Caco-2 (cell line): Measurements from ENCODE around the gene SLC19A1. TPM values are rescaled to one million over a fixed set of nuclear protein-coding genes. Genes with fewer than 3 reads are reported as not detected.

Source experiments
- BruUV-seq: library from RNA; stranded (reverse); fragments of 400-500 nt; replicated peaks from 2 replicates; lab custom pipeline; 2021; lab: Mats Ljungman, UMichigan
- CTCF ChIA-PET: fragments of 300-600 bp; sonication (Branson Sonifier 250); formaldehyde crosslinking; loops from one replicate; lab custom pipeline; 2022; ENCODE audit warnings: antibody characterized with exemption; lab: Charles Lee
- POLR2A ChIA-PET: fragments of 300-600 bp; sonication (Branson Sonifier 250); formaldehyde crosslinking; loops from one replicate; lab custom pipeline; 2022; ENCODE audit warnings: antibody characterized with exemption; lab: Charles Lee
- DNase-seq, 2 experiments: peaks; one replicate each; pipeline versions ENCODE4 v3.0.0 to v3.0.0-alpha.2; 2020 to 2022
- H3K27me3 ChIP-seq: replicated peaks from 2 replicates; pipeline ENCODE4 v1.6.0; 2011; ENCODE audit warnings: low read length; ENCODE audit not compliant: control insufficient read depth, insufficient read depth
- H3K36me3 ChIP-seq: 2 replicates; pipeline ENCODE4 v1.5.1; 2011; ENCODE audit warnings: low read length; ENCODE audit not compliant: control insufficient read depth, insufficient read depth
- H3K4me1 ChIP-seq: fragments of 250-450 bp; sonication (Bioruptor Pico); 2 replicates; pipeline ENCODE4 v1.5.1; 2020; ENCODE audit warnings: mild to moderate bottlenecking
- H3K4me3 ChIP-seq: 2 replicates; pipeline ENCODE4 v1.5.1; 2011; ENCODE audit warnings: low read depth, mild to moderate bottlenecking, control low read depth, low read length
- H3K9me3 ChIP-seq: fragments of 250-450 bp; sonication (Bioruptor Pico); 2 replicates; pipeline ENCODE4 v1.5.1; 2020; ENCODE audit warnings: mild to moderate bottlenecking, moderate library complexity
- H3K27ac Mint-ChIP-seq: one replicate; pipeline ENCODE4 v1.8.0; 2022; ENCODE audit warnings: mixed read lengths; ENCODE audit not compliant: unreplicated experiment
- H3K27me3 Mint-ChIP-seq: one replicate; pipeline ENCODE4 v1.8.0; 2022; ENCODE audit warnings: mixed read lengths; ENCODE audit not compliant: insufficient read depth, unreplicated experiment
- H3K36me3 Mint-ChIP-seq: one replicate; pipeline ENCODE4 v1.8.0; 2022; ENCODE audit warnings: mild to moderate bottlenecking, mixed read lengths; ENCODE audit not compliant: insufficient read depth, unreplicated experiment
- H3K4me1 Mint-ChIP-seq: one replicate; pipeline ENCODE4 v1.8.0; 2022; ENCODE audit warnings: low read depth, mixed read lengths; ENCODE audit not compliant: unreplicated experiment
- H3K4me3 Mint-ChIP-seq: one replicate; pipeline ENCODE4 v1.8.0; 2022; ENCODE audit warnings: mild to moderate bottlenecking, moderate library complexity, mixed read lengths; ENCODE audit not compliant: unreplicated experiment
- H3K9me3 Mint-ChIP-seq: one replicate; pipeline ENCODE4 v1.8.0; 2022; ENCODE audit warnings: mixed read lengths; ENCODE audit not compliant: unreplicated experiment
- intact Hi-C: fragments of 100-400 bp; cut with micrococcal nuclease; formaldehyde crosslinking; loops from one replicate; pipeline ENCODE4 v1.10.0; 2022; ENCODE audit not compliant: unreplicated experiment
- total RNA-seq: library from RNA; stranded (reverse); gene quantifications from 2 replicates; pipeline ENCODE4 v1.2.3, GENCODE V29; 2022
- TF ChIP-seq, protein P1 (sequence below), 2 experiments: fragments of 200-600 bp in 1 of 2; IDR thresholded peaks; 1 replicate in 1 of 2; 2 replicates in 1 of 2; pipeline versions ENCODE4 v1.5.1 to v1.8.0; 2011 to 2022; ENCODE audit warnings: antibody characterized with exemption in 1 of 2, control low read depth in 1 of 2, inconsistent platforms in 1 of 2, low read depth in 1 of 2, low read length in 1 of 2, mild to moderate bottlenecking in 1 of 2, moderate library complexity in 1 of 2; ENCODE audit not compliant: insufficient read depth in 1 of 2, severe bottlenecking in 1 of 2, unreplicated experiment in 1 of 2

The SLC19A1 gene
- total RNA-seq, 1 experiment from 2014 or later: 45.4 TPM

- Mint-ChIP-seq H3K36me3 (no peaks in the 10 kb centered on the region), H3K9me3 (no peaks in the 10 kb centered on the region), H3K27ac (no peak overlapping the region), H3K27me3 (no peaks in the 10 kb centered on the region), H3K4me1 (peaks cover 32% of the 10 kb centered on the region), H3K4me3 (no peak overlapping the region)
- Histone ChIP-seq H3K36me3 (no peaks in the 10 kb centered on the region), H3K4me1 (peaks cover 37% of the 10 kb centered on the region), H3K9me3 (no peaks in the 10 kb centered on the region), H3K4me3 (no peak overlapping the region), H3K27me3 (no peaks in the 10 kb centered on the region)
- no TSS peak for BruUV-seq
- no peak for DNase-seq
- TF ChIP-seq, protein P1, sequence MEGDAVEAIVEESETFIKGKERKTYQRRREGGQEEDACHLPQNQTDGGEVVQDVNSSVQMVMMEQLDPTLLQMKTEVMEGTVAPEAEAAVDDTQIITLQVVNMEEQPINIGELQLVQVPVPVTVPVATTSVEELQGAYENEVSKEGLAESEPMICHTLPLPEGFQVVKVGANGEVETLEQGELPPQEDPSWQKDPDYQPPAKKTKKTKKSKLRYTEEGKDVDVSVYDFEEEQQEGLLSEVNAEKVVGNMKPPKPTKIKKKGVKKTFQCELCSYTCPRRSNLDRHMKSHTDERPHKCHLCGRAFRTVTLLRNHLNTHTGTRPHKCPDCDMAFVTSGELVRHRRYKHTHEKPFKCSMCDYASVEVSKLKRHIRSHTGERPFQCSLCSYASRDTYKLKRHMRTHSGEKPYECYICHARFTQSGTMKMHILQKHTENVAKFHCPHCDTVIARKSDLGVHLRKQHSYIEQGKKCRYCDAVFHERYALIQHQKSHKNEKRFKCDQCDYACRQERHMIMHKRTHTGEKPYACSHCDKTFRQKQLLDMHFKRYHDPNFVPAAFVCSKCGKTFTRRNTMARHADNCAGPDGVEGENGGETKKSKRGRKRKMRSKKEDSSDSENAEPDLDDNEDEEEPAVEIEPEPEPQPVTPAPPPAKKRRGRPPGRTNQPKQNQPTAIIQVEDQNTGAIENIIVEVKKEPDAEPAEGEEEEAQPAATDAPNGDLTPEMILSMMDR (IDR thresholded peaks at IDR 0.05; ENCODE audit: insufficient read depth in 1 of 2, low read depth in 1 of 2, low read length in 1 of 2, severe bottlenecking in 1 of 2, unreplicated experiment in 1 of 2): no peak
- POLR2A ChIA-PET: no interaction called here
- intact Hi-C loops: no loop called here
- CTCF ChIA-PET: no interaction called here
Observed at GRCh38 chr21:45550522-45551210, 8.4 kb upstream of the SLC19A1 start.

DNA sequence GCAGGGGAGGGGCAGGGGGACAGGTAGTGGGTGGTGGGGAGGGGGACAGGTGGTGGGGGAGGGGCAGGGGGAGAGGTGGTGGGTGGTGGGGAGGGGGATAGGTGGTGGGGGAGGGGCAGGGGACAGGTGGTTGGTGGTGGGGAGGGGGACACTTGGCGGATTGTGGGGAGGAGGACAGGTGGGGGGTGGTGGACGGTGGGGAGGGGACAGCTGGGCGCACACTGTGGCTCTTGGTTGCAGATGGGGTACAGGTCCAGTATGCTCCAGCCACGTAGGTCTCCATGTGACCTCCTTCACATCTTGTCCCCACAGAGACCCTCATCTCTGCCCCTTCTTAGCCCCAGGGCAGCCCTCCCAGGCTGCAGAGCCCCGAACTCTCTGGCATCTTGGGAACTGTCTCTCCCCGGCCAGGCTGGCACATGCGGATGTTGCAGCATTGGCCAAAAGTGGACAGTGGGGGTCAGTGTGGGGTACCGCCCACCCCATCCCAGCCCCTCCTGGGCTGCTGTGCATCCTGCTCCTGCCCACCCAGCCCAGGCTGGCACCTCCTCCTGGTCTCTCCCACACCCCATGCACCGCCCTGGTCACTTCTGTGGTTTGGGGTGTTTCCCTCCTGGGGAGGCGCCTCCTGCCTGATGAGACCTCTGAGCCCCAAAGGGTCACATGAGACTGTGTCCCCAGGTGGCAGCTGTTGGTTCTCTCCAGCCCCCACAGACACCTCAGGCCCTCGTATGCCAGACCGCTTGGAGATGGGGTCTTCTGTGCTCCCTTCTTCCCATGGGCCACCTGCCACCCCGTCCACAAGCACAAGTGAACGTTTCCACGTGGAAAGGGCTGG lies 7.6 kb upstream of the SLC19A1 start:
- no peak overlapping the region for H3K4me3 ChIP-seq
- peaks cover 37% of the 10 kb centered on the region for H3K4me1 ChIP-seq
- H3K27me3 Mint-ChIP-seq: no peaks in the 10 kb centered on the region
- TF ChIP-seq, protein P1 (IDR thresholded peaks at IDR 0.05; ENCODE audit: insufficient read depth in 1 of 2, low read depth in 1 of 2, low read length in 1 of 2, severe bottlenecking in 1 of 2, unreplicated experiment in 1 of 2): no peak
- H3K36me3 ChIP-seq: no peaks in the 10 kb centered on the region
- DNase-seq: no peak
- ChIA-PET POLR2A (no interaction called here), CTCF (no interaction called here)
- H3K9me3 ChIP-seq: no peaks in the 10 kb centered on the region
- intact Hi-C loops: no loop called here
- H3K9me3 Mint-ChIP-seq: no peaks in the 10 kb centered on the region
- no peaks in the 10 kb centered on the region for H3K36me3 Mint-ChIP-seq
- no TSS peak for BruUV-seq
- no peaks in the 10 kb centered on the region for H3K27me3 ChIP-seq
- H3K4me1 Mint-ChIP-seq: peaks cover 32% of the 10 kb centered on the region
- no peak overlapping the region for H3K27ac Mint-ChIP-seq
- no peak overlapping the region for H3K4me3 Mint-ChIP-seq

DNA sequence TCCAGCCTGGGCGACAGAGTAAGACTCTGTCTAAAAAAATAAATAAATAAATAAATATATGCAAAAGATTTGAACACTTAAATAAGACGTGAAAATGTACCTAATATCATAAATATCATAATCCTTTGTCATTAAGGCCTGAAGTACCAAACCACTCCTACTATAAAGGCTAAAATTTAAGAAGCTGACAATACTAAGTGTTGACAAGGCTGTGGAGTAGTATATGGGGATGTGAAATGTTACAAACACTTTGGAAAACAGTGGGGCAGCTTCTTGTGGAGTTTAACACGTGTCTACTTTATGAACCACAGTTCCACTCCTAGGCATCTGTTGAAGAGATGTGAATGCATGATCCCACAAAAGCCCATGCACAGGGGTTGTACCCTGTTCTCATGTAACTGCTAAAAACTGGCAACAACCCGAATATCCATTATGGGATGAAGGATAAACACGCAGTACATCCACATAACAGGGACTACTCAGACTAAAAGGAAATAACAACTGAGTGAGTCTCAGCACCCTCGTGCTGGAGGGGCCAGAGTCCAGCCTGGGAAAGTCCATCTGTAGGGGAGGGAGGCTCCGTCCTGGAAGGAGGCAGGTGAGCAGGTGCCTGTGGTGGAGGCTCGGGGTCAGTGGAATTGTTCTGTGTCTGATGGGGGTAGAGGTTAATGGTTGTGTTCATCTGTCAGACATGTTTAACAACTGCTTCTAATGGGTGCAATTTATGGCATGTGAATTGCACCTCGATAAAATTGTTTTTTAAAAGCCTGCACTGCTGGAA lies 6.7 kb upstream of the SLC19A1 start:
- Mint-ChIP-seq H3K4me3 (no peak overlapping the region), H3K4me1 (peaks cover 32% of the 10 kb centered on the region), H3K27me3 (no peaks in the 10 kb centered on the region), H3K36me3 (no peaks in the 10 kb centered on the region), H3K27ac (no peak overlapping the region), H3K9me3 (no peaks in the 10 kb centered on the region)
- H3K27me3 ChIP-seq: no peaks in the 10 kb centered on the region
- CTCF ChIA-PET: no interaction called here
- no TSS peak for BruUV-seq
- H3K4me3 ChIP-seq: no peak overlapping the region
- no peak for DNase-seq
- H3K9me3 ChIP-seq: no peaks in the 10 kb centered on the region
- intact Hi-C loops: no loop called here
- POLR2A ChIA-PET: no interaction called here
- peaks cover 37% of the 10 kb centered on the region for H3K4me1 ChIP-seq
- H3K36me3 ChIP-seq: no peaks in the 10 kb centered on the region
- TF ChIP-seq, protein P1 (IDR thresholded peaks at IDR 0.05; ENCODE audit: insufficient read depth in 1 of 2, low read depth in 1 of 2, low read length in 1 of 2, severe bottlenecking in 1 of 2, unreplicated experiment in 1 of 2): no peak
